Muscle of leg (tissue), 11 donors: Measurements from ENCODE around the gene DLX3. TPM values are rescaled to one million over a fixed set of nuclear protein-coding genes. Genes with fewer than 3 reads are reported as not detected.

Experiments used
- DNase-seq: peaks from one replicate; pipeline ENCODE4 v3.0.0; 2013
- H3K27ac ChIP-seq: one replicate; pipeline ENCODE4 v1.5.1; 2013; ENCODE audit warnings: mild to moderate bottlenecking, low read length, control low read depth
- H3K27me3 ChIP-seq: one replicate; pipeline ENCODE4 v1.6.1; 2013; ENCODE audit warnings: low read length; ENCODE audit not compliant: control insufficient read depth, insufficient read depth
- H3K36me3 ChIP-seq: one replicate; pipeline ENCODE4 v1.6.1; 2013; ENCODE audit warnings: low read length; ENCODE audit not compliant: control insufficient read depth, insufficient read depth
- H3K4me1 ChIP-seq: one replicate; pipeline ENCODE4 v1.6.1; 2013; ENCODE audit warnings: low read length; ENCODE audit not compliant: control insufficient read depth, insufficient read depth
- H3K4me3 ChIP-seq: one replicate; pipeline ENCODE4 v1.5.1; 2013; ENCODE audit warnings: low read length, control low read depth
- H3K9me3 ChIP-seq: replicated peaks from 2 replicates; pipeline ENCODE4 v1.6.1; 2013; ENCODE audit warnings: low read depth, low read length; ENCODE audit not compliant: control insufficient read depth
- WGBS: methylation state at CpG from one replicate; pipeline ENCODE4 v1.1.5; 2013; ENCODE audit warnings: missing lambda C conversion rate; ENCODE audit not compliant: insufficient coverage; 5-methylcytosine and 5-hydroxymethylcytosine counted together
- polyA plus RNA-seq, 8 donors: library from polyadenylated mRNA; unstranded; fragments of 120-200 nt; gene quantifications; one replicate each; pipeline versions ENCODE4 v1.2.1 to v1.2.3, GENCODE V29; 2013; ENCODE audit warnings: inconsistent platforms in 1 of 8, low replicate concordance in 1 of 8; ENCODE audit not compliant: insufficient read length in 8 of 8, insufficient read depth in 1 of 8
- total RNA-seq: library from RNA; stranded (reverse); fragments of 120-200 nt; gene quantifications from one replicate; pipeline ENCODE4 v1.2.4, GENCODE V29; 2013

Gene DLX3
- total and polyA plus RNA-seq, 9 donors: 0.06 to 1.1 (median 0.11) TPM; not detected in 4

DNA sequence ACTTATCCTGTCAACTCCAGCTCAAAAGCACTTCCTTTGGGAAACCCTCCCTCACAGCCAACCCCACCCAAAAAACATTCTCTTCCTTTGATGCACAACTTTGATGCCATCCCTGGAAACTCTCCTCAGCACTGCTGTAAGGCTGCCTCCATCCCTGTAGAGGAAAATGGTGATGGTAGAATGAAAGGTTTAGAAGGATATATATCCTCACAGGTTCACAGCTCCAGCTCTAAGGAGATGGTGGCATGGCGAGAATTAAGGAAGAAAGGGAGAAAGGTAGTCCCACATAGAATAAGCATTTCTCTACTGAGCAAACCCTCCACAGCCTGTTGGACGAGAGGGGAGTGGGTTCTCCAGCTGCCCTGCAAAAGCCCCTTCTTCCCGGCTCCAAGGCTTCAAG is 28.3 kb downstream of the DLX3 start:
- no CpG with 5 or more reads among the region's 3 CpGs for WGBS
- no peak overlapping the region for H3K27ac ChIP-seq
- no peak for DNase-seq
- peaks cover 37% of the 10 kb centered on the region for H3K4me1 ChIP-seq
- peaks cover 96% of the 10 kb centered on the region for H3K27me3 ChIP-seq
- H3K4me3 ChIP-seq: no peak overlapping the region
- H3K36me3 ChIP-seq: no peaks in the 10 kb centered on the region
- no peaks in the 10 kb centered on the region for H3K9me3 ChIP-seq

DNA sequence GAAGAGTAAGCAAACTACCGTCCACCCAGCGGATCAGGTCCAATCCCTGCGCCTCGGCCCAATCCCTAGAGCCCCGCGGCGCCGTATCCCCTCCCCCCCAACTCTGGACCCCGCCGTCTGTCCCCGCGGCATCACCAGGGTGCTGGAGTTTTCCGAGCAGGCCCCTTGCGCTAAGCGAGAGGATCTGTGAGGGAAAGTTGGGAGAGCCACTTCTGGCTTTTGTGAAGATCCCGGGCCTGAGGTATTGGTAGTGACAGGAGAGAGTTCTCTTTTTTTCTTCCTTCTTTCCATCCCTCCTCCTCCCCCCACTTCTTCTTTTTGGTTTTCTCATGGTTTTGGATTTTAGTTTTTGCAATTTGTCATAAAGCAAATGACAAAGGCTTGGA is 29.5 kb downstream of the DLX3 start:
- no peaks in the 10 kb centered on the region for H3K36me3 ChIP-seq
- DNase-seq: no peak

DNA sequence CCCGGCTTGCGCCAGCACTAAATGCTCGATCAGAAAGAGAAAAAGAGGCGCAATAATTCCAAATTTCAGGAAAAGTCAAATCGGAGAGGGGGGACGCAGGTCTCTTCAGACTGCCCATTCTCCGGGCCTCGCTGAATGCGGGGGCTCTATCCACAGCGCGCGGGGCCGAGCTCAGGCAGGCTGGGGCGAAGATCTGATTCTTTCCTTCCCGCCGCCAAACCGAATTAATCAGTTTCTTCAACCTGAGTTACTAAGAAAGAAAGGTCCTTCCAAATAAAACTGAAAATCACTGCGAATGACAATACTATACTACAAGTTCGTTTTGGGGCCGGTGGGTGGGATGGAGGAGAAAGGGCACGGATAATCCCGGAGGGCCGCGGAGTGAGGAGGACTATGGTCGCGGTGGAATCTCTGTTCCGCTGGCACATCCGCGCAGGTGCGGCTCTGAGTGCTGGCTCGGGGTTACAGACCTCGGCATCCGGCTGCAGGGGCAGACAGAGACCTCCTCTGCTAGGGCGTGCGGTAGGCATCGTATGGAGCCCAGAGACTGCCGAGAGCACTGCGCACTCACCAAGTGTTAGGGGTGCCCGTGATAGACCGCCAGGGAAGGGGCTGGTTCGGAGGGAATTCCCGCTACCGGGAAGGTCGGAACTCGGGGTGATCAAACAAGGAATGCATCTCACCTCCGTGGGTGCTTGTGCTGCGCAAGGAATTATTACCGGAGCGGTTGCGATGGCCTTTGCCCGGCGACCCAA is 30.1 kb downstream of the DLX3 start:
- 3% methylated on average over 40 of the region's 52 CpGs for WGBS
- Histone ChIP-seq H3K27ac (no peak overlapping the region), H3K4me3 (no peak overlapping the region), H3K9me3 (no peaks in the 10 kb centered on the region), H3K36me3 (no peaks in the 10 kb centered on the region), H3K4me1 (peaks cover 29% of the 10 kb centered on the region), H3K27me3 (peaks cover 91% of the 10 kb centered on the region)
- no peak for DNase-seq

More for the DNA sequence above, 29.5 kb downstream of the DLX3 start:
- peaks cover 32% of the 10 kb centered on the region for H3K4me1 ChIP-seq
- no peak overlapping the region for H3K27ac ChIP-seq
- no CpG with 5 or more reads among the region's 16 CpGs for WGBS
- H3K9me3 ChIP-seq: no peaks in the 10 kb centered on the region
- H3K27me3 ChIP-seq: peaks cover 96% of the 10 kb centered on the region
- no peak overlapping the region for H3K4me3 ChIP-seq

GRCh38 chr17:49964303-49964768 is 30.7 kb downstream of the DLX3 start:
- H3K27ac ChIP-seq: no peak overlapping the region
- peaks cover 89% of the 10 kb centered on the region for H3K27me3 ChIP-seq
- no peak for DNase-seq
- no peaks in the 10 kb centered on the region for H3K9me3 ChIP-seq
- H3K4me3 ChIP-seq: no peak overlapping the region
- H3K4me1 ChIP-seq: peaks cover 26% of the 10 kb centered on the region
- H3K36me3 ChIP-seq: no peaks in the 10 kb centered on the region
- 4% methylated on average over 6 of the region's 18 CpGs for WGBS

DNA sequence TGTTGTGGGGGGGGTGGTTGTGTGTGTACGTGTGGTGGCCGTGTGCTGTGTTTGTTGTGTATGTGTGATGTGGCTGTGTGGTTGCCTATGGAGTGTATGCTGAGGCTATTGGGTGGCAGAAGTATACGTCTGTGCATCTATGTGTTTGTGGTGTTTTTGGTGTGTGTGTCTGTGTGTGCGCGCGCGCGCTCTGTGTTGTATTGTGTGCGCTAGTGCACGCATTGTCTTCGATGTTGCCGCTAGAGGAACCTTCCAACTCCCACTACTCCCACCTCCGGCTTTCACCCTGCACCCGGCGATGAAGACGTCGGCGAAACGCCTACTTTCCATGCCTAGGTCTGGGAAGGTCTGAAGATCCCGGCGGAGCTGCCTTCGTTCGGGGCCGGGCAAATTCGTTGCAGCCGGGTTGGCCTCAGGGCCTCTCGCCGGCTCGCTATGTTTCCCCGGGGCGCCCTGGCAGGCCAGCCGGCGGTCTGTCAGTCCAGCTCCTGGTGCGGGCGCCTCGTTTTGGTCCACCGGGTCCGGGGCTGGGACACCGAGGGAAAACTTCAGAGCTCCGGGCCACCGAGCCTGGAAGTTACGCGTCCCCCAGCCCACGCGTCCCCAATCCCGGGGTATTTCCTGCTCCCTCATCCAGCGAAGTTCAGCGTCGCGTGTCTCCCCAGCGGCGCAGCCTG is 31.3 kb downstream of the DLX3 start:
- DNase-seq: no peak
- Histone ChIP-seq H3K36me3 (no peaks in the 10 kb centered on the region), H3K27me3 (peaks cover 89% of the 10 kb centered on the region), H3K9me3 (no peaks in the 10 kb centered on the region), H3K4me3 (no peak overlapping the region), H3K27ac (no peak overlapping the region), H3K4me1 (peaks cover 20% of the 10 kb centered on the region)
- WGBS: 1% methylated on average over 43 of the region's 52 CpGs

DNA sequence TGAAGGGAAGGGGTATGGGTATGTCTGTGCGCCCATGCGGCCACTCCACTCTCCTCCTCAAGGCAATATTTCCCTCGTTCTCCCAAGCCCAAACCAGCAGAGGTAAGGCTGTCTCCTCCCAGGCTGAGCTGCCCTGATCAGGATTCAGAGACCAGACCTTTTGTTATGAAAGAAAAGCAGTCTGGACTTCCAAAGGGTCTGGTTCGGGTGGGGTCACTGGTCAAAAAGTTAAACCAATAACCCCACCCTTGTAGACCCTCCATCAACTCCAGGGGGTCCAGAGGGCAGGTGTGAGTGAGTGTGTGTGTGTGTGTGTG is 31.8 kb downstream of the DLX3 start:
- no peak overlapping the region for H3K27ac ChIP-seq
- no peak for DNase-seq
- H3K36me3 ChIP-seq: no peaks in the 10 kb centered on the region
- H3K4me3 ChIP-seq: no peak overlapping the region
- peaks cover 17% of the 10 kb centered on the region for H3K4me1 ChIP-seq
- no peaks in the 10 kb centered on the region for H3K9me3 ChIP-seq
- WGBS: 17% methylated on average over 1 of the region's 4 CpGs
- peaks cover 89% of the 10 kb centered on the region for H3K27me3 ChIP-seq

GRCh38 chr17:49962599-49963308 is 32.3 kb downstream of the DLX3 start:
- WGBS: 0% methylated on average over 2 of the region's 11 CpGs
- peaks cover 86% of the 10 kb centered on the region for H3K27me3 ChIP-seq
- DNase-seq: no peak

GRCh38 chr17:49959183-49959935 is 35.7 kb downstream of the DLX3 start:
- DNase-seq: no peak
- Histone ChIP-seq H3K27me3 (peaks cover 65% of the 10 kb centered on the region), H3K4me1 (peaks cover 8% of the 10 kb centered on the region), H3K36me3 (no peaks in the 10 kb centered on the region), H3K4me3 (no peak overlapping the region), H3K9me3 (no peaks in the 10 kb centered on the region), H3K27ac (no peak overlapping the region)
- 57% methylated on average over 5 of the region's 8 CpGs for WGBS

More at GRCh38 chr17:49962599-49963308, 32.3 kb downstream of the DLX3 start:
- Histone ChIP-seq H3K4me1 (peaks cover 15% of the 10 kb centered on the region), H3K27ac (no peak overlapping the region), H3K36me3 (no peaks in the 10 kb centered on the region), H3K9me3 (no peaks in the 10 kb centered on the region), H3K4me3 (no peak overlapping the region)

- no peak overlapping the region for H3K4me3 ChIP-seq
- H3K9me3 ChIP-seq: no peaks in the 10 kb centered on the region
- H3K4me1 ChIP-seq: peaks cover 2% of the 10 kb centered on the region
- no peaks in the 10 kb centered on the region for H3K36me3 ChIP-seq
- DNase-seq: no peak
- WGBS: no CpG with 5 or more reads among the region's 4 CpGs
- no peak overlapping the region for H3K27ac ChIP-seq
- peaks cover 65% of the 10 kb centered on the region for H3K27me3 ChIP-seq
These were observed 36.3 kb downstream of the DLX3 start for GRCh38 chr17:49958723-49959122.
